HL-60/S4 treated with phorbol 12-myristate 13-acetate at 8.2 ng/mL for 4 days and 3 days (cell line): ENCODE results near the gene TMED7.
"Not testable (repeated sequence)": the region's sequence is repeated elsewhere in the genome, so short reads cannot be mapped to it uniquely, and the experiment has no call there.

Experiments
- in situ Hi-C: fragments of 300-500 bp; cut with MboI; formaldehyde crosslinking; loops from 2 replicates; pipeline ENCODE4 v1.15.0; 2022; ENCODE audit warnings: low sequenced_read_pairs

TMED7 gene

GRCh38 chr5:115625579-115626444 is at the start of gene TMED7:
Gene TMED7 (minus strand): TSS chr5:115626036. CDS start chr5:115625792, 244 bp downstream.
- in situ Hi-C loops = no loop called here

GRCh38 chr5:115674782-115675181 is 48.9 kb upstream of the TMED7 start:
- in situ Hi-C loops = not testable (repeated sequence)

GRCh38 chr5:115673596-115673995 is 47.8 kb upstream of the TMED7 start:
- in situ Hi-C loops = no loop called here

GRCh38 chr5:115671939-115672338 is 46.1 kb upstream of the TMED7 start:
- in situ Hi-C loops = no loop called here

- in situ Hi-C loops = no loop called here
Measured at GRCh38 chr5:115666023-115666422, 40.2 kb upstream of the TMED7 start.

- in situ Hi-C loops = no loop called here
Measured at GRCh38 chr5:115661563-115661962, 35.7 kb upstream of the TMED7 start.

- in situ Hi-C loops = no loop called here
Measured at GRCh38 chr5:115661101-115661500, 35.3 kb upstream of the TMED7 start.

- in situ Hi-C loops = no loop called here
Measured at GRCh38 chr5:115657881-115658233, 32.0 kb upstream of the TMED7 start.

GRCh38 chr5:115657125-115657880 is 31.5 kb upstream of the TMED7 start:
- in situ Hi-C loops = no loop called here

- in situ Hi-C loops = no loop called here
Measured at GRCh38 chr5:115656404-115656803, 30.6 kb upstream of the TMED7 start.

GRCh38 chr5:115655994-115656393 is 30.2 kb upstream of the TMED7 start:
- in situ Hi-C loops = no loop called here

GRCh38 chr5:115649541-115649940 is 23.7 kb upstream of the TMED7 start:
- in situ Hi-C loops = no loop called here

GRCh38 chr5:115648056-115648455 is 22.2 kb upstream of the TMED7 start:
- in situ Hi-C loops = no loop called here

- in situ Hi-C loops = not testable (repeated sequence)
Measured at GRCh38 chr5:115645386-115645785, 19.6 kb upstream of the TMED7 start.

GRCh38 chr5:115644046-115644445 is 18.2 kb upstream of the TMED7 start:
- in situ Hi-C loops = no loop called here

GRCh38 chr5:115641948-115642347 is 16.1 kb upstream of the TMED7 start:
- in situ Hi-C loops = no loop called here

GRCh38 chr5:115640274-115640673 is 14.4 kb upstream of the TMED7 start:
- in situ Hi-C loops = no loop called here

- in situ Hi-C loops = no loop called here
Measured at GRCh38 chr5:115639377-115639776, 13.5 kb upstream of the TMED7 start.

- in situ Hi-C loops = no loop called here
Measured at GRCh38 chr5:115637507-115637906, 11.7 kb upstream of the TMED7 start.

GRCh38 chr5:115636008-115636407 is 10.2 kb upstream of the TMED7 start:
- in situ Hi-C loops = no loop called here

- in situ Hi-C loops = no loop called here
Measured at GRCh38 chr5:115634343-115635132, 8.7 kb upstream of the TMED7 start.
